LNCaP clone FGC (cell line): ENCODE results near the gene GSTM1.
"Not testable (repeated sequence)": the region's sequence is repeated elsewhere in the genome, so short reads cannot be mapped to it uniquely, and the experiment has no call there.

ENCODE experiments used
- DNase-seq: peaks from one replicate; pipeline ENCODE4 v3.0.0-alpha.2; 2011; ENCODE audit warnings: low read depth
- H3K4me3 ChIP-seq: 2 replicates; pipeline ENCODE4 v1.5.1; 2011; ENCODE audit warnings: mild to moderate bottlenecking, low read depth, low read length, control low read depth
- CTCF ChIP-seq: IDR thresholded peaks from 2 replicates; pipeline ENCODE4 v1.5.1; 2012; ENCODE audit warnings: mild to moderate bottlenecking; ENCODE audit not compliant: control insufficient read depth, insufficient read depth; ENCODE audit errors: extremely low read depth

Gene GSTM1

DNA sequence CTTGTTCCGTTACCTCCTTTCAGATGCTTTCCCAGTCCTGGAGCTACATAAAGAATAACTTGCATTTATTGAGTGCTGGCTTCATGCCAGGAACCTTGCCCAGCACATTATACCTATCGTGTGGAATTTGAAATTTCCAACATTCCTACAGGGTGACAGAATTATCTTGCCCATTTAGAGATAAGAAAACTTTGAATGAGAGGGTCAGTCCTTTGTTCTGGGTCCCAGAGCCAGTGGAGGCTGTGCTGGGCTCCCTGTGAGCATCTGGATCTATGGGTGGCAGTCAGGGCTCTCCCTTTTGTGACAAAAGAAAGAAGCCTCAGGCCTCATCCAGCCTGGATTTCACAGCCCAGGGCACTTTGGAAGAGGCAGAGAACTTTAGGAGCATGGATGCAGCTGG lies 28.5 kb upstream of the GSTM1 start:
- no peak for TF ChIP-seq CTCF
- H3K4me3 ChIP-seq = no peak overlapping the region
- DNase-seq = no peak

- DNase-seq = no peak
- TF ChIP-seq CTCF = no peak
Measured at GRCh38 chr1:109659997-109660690, 27.5 kb upstream of the GSTM1 start.

DNA sequence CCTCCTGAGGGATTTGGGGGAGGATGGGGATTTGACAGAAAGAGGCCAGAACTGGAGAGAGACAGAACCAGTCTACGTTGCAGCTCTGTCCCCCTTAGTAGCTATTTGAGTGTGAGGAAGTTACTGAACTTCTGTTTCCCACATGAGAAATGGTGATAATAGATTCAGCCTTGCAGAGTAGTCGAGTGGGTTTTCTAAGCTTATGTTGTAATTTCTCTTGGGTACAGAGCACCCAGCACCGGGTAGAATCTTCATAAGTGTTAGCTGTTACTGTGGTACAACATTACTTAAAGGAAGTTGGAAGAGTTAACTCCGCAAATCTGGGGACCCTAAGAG lies 27.0 kb upstream of the GSTM1 start:
- not testable (repeated sequence) for DNase-seq, H3K4me3 ChIP-seq

More at GRCh38 chr1:109659997-109660690, 27.5 kb upstream of the GSTM1 start:
- H3K4me3 ChIP-seq = no peak overlapping the region

DNA sequence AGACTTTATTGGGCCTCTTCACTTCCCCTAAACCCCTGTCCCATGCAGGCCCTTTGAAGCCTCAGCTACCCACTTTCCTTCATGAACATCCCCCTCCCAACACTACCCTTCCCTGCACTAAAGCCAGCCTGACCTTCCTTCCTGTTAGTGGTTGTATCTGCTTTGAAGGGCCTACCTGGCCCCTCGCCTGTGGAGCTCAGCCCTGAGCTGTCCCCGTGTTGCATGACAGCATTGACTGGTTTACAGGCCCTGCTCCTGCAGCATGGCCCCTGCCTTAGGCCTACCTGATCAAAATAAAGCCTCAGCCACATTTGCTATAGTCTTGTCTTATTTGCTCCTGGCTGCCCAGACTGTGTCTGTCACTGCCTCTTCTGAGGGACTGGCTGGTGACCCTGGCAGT lies 26.2 kb upstream of the GSTM1 start:
- no peak overlapping the region for H3K4me3 ChIP-seq
- DNase-seq = no peak
- no peak for TF ChIP-seq CTCF

DNA sequence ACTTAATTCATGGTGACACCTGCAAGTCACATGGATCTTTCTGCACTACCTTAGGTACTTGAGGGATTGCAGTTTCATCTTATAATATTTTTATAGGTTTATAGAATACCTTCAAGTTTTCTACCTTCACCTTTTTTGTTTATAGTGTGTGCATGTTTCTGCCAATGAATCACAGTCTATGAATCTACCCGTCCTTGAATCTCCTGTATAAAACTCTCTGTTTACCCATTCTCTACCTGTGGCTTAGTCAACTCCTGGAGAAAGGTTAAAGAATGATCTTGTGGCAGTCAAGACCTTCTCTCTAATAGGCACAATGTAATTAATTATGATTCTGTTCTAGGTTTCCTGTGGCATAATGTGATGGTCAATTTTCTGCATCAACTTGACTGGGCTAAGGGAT lies 22.9 kb upstream of the GSTM1 start:
- DNase-seq = no peak
- no peak overlapping the region for H3K4me3 ChIP-seq
- TF ChIP-seq CTCF = no peak

DNA sequence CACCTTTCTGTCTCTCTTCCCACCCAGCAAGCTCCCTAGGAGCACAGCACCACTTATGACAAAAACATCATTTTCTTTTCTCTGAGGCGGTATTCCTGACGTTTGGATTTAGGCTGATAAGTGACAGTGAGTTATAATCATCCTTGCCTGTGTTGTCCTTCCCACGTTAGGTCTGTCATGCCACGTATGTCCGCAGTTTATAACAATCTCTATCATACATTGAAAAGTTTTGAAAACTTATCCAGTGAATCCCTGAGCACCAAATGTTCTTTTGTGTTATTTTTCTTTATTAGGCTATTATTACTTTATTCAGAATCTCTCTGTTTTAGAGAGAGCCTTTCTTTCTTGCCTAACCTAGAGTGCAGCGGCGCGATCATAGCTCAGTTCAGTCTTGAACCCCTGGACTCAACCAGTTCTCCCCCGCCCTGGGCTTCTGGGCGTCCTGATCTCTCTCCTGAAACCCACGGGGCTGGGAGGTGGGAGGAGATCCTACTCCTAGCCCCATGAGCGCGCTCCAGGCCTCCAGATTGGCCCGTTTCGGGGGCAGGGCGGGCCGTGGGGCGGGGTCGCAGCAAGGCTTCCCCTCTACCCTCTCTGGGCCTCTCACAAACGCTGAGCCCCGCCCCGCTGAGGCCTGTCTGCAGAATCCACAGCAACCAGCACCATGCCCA lies 20.0 kb upstream of the GSTM1 start, which contains the start of gene GSTM2:
TSS of gene GSTM2 (plus strand) at position 606 of the 671 bp plus-strand sequence. CDS start at position 665, 59 bp downstream.
- H3K4me3 ChIP-seq = no peak within 1 kb of the TSS
- DNase-seq = no peak
- TF ChIP-seq CTCF = no peak

DNA sequence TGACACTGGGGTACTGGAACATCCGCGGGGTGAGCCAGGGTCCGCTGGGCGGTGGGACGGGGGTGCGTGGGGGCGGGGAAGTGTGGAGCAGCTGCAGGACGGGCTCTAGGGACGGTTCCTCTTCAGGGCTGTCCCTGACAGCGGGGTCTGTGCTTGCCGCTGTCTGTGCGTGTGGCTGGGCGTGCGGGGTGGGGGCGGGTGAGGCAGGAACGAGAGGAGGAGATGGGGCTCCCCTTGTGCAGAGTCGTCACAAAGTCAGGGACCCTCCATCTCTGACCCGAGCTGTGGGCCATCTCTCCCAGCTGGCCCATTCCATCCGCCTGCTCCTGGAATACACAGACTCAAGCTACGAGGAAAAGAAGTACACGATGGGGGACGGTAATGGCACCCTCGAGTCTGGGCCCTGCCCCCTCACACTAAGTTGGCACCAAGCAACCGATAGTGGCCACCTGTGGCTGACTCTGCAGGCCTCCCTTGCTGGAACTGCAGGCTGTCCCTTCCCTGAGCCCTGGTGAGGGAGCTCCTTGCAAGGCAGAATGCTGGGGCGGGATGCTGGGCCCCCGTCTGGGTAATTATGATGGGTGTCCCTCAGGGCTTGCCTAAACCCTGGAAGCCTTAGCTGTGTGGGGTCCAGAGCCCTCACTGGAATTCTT lies 19.4 kb upstream of the GSTM1 start:
- DNase-seq = no peak
- TF ChIP-seq CTCF = no peak
- no peak overlapping the region for H3K4me3 ChIP-seq
